ENCODE measurements around the gene SLC6A13.

- TF ChIP-seq CTCF (conservative IDR thresholded peaks at IDR 0.05; ENCODE audit: low read length), result no peak
- no peak for TF ChIP-seq EZH2phosphoT487 (IDR thresholded peaks at IDR 0.05; ENCODE audit: borderline replicate concordance, low read depth, low read length)
These were observed 85.2 kb downstream of the SLC6A13 start for GRCh38 chr12:177336-177979.

All from OCI-LY7 (cell line).